ENCODE data around the gene TMEM132A. TPM values are rescaled to one million over a fixed set of nuclear protein-coding genes. Genes with fewer than 3 reads are reported as not detected.

Gene TMEM132A
- total and polyA plus RNA-seq, 9 of the 15 experiments (the other 6 are each of a cell fraction or from before 2014, with no cell fraction given) = 0.04 to 1.1 (median 0.18) TPM; not detected in 4

DNA sequence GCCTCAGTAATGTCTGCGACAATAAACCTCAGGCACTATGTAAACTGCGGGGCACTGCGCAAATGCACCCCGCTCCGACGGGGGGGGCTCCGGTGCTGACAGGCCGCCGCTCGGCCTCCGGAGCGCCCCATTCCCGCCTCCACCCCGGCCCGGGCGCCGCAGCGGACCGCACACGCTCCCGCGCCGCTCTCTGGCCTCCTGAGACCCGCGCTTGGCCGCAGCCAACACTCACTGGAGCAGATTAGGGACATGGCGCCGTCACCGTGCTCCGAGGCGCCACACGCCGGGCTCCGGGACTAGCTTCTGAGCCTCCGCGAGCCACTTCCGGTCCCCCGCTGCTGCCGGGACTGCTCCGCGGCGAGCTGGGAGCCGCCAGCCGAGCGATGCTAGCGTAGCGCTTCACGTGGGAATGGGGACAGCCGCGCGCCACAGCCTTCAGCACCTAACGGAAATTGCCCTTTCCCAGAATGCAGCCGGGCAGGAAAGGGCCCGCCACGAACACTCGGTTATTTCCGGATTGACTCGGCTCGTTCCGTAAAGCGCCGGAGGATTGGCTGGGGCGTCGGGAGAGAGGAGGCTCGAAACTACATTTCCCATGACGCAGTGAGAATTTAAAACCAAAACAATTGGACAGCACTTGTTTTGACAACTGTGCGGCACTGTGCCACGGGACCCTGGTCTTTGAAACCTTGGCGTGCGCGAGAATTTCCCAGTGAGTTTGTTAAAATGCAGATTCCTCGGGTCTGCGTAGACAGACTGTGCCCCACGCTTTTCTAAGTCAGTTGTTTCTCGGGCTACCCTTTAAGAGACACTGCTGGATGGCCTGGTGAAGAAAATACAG lies 17.9 kb upstream of the TMEM132A start, which contains the start of gene PRPF19 (continued):
- TF ChIP-seq ZNF324 (CRISPR knock-in tag; IDR thresholded peaks at IDR 0.05) (no peak), TEAD4 (IDR thresholded peaks at IDR 0.05; ENCODE audit: low read length) (peak; percentile 20; the same call in 1 of the 2 replicates), TEAD4 (CRISPR knock-in tag; IDR thresholded peaks at IDR 0.05; ENCODE audit: borderline replicate concordance) (peak; percentile 64; the same call in 1 of the 2 replicates), ZNF79 (CRISPR knock-in tag; IDR thresholded peaks at IDR 0.05; ENCODE audit: low read depth) (no peak), GATAD2A (IDR thresholded peaks at IDR 0.05) (peak; percentile 86), DACH1 (IDR thresholded peaks at IDR 0.05; ENCODE audit: partially characterized antibody) (no peak), ZHX1 (conservative IDR thresholded peaks at IDR 0.05; ENCODE audit: low read length) (no peak), TRIM25 (IDR thresholded peaks at IDR 0.05; ENCODE audit: borderline replicate concordance) (no peak), TARDBP (IDR thresholded peaks at IDR 0.05) (no peak), SMARCA5 (IDR thresholded peaks at IDR 0.05) (no peak), ZNF717 (CRISPR knock-in tag; IDR thresholded peaks at IDR 0.05) (no peak), BRCA1 (IDR thresholded peaks at IDR 0.05) (no peak), BRCA1 (CRISPR knock-in tag; IDR thresholded peaks at IDR 0.05) (no peak), KLF1 (tag; IDR thresholded peaks at IDR 0.05) (0 out of 2 replicates have a peak, but pooled peaks have one; percentile 35), SMAD4 (CRISPR knock-in tag; conservative IDR thresholded peaks at IDR 0.05) (no peak), FOXO4 (CRISPR knock-in tag; IDR thresholded peaks at IDR 0.05) (no peak)
- TF ChIP-seq, protein P1, sequence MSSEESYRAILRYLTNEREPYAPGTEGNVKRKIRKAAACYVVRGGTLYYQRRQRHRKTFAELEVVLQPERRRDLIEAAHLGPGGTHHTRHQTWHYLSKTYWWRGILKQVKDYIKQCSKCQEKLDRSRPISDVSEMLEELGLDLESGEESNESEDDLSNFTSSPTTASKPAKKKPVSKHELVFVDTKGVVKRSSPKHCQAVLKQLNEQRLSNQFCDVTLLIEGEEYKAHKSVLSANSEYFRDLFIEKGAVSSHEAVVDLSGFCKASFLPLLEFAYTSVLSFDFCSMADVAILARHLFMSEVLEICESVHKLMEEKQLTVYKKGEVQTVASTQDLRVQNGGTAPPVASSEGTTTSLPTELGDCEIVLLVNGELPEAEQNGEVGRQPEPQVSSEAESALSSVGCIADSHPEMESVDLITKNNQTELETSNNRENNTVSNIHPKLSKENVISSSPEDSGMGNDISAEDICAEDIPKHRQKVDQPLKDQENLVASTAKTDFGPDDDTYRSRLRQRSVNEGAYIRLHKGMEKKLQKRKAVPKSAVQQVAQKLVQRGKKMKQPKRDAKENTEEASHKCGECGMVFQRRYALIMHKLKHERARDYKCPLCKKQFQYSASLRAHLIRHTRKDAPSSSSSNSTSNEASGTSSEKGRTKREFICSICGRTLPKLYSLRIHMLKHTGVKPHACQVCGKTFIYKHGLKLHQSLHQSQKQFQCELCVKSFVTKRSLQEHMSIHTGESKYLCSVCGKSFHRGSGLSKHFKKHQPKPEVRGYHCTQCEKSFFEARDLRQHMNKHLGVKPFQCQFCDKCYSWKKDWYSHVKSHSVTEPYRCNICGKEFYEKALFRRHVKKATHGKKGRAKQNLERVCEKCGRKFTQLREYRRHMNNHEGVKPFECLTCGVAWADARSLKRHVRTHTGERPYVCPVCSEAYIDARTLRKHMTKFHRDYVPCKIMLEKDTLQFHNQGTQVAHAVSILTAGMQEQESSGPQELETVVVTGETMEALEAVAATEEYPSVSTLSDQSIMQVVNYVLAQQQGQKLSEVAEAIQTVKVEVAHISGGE (CRISPR knock-in tag; IDR thresholded peaks at IDR 0.05) = peak in 2 of 3 experiments; percentile 74 to 90; a peak in 5 of 6 replicates
